ENCODE results near the gene ACTR6.
A peak's percentile ranks its signal among the peaks of the same experiment; 100 is the strongest.
"Not testable (repeated sequence)": the region's sequence is repeated elsewhere in the genome, so short reads cannot be mapped to it uniquely, and the experiment has no call there.

ACTR6 gene

DNA sequence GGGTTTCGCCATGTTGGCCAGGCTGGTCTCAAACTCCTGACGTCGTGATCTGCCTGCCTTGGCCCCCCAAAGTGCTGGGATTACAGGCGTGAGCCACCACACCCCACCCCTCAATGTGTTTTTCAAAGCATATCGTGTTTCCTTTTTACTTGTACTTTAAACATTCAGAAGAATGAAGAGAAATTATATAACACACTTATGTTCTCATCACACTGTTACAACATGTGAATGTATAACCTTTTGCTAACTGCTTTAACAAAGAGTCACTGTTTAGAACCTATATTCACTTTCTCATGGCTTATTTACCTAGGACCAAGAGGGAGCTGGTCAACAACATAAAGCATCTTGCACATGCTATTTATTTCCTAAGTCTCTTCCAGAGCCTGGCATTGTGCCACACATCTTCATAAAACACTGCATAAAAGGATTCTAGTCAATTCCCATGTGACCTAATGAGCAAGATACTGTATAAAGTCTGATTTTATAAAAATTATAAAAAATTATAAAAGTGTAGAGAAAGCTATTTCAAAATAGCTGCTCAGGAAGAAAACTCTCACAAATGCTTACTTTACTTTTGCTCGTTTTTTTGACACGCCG is 16.0 kb upstream of the ACTR6 start:
- DNase-seq (ENCODE audit: low read depth): no peak

DNA sequence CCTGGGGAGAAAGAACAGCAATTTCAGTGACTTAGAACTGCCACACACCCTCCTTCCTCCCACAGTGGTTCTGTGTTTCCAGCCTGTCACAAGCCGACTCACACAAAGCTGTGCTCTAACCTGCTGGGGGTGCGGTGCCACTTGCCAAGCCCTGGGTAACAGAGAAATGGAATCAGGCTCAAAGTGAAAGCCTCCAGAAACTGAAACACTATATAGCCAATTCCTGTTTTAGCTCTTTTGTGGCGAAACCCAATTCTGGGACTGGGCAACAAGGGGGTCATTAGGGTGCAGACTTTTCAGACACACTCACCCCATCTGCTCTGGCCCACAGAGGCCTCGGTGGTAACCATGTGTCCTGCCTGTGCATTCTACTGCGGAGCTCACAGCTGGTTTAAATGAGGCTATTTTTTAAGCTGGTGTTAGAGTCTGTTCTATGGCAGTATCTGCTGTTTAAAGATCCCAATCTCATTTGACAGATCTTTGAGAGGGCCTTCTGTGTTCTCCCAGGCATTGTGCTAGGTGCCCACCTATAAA is 15.2 kb upstream of the ACTR6 start:
- no peak for DNase-seq (ENCODE audit: low read depth)

DNA sequence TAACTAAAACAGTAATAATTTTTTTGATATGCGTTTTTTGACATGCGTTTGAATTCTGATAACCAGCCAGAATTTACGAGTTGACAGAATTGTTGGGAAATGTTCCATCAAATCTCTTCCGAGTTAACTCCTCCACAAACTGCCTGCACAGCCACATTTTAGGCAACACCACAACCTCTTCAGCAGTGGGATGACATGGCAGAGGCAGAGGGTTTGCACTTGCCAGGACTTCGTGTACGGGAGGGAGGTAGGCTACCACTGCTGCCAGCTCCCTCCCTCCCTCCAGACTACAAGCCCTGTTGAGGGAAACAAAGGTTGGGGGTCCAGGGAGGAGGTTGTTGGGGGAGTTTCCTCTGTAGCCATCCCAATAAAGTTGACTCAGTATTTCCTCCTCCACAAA is 14.5 kb upstream of the ACTR6 start:
- no peak for DNase-seq (ENCODE audit: low read depth)

DNA sequence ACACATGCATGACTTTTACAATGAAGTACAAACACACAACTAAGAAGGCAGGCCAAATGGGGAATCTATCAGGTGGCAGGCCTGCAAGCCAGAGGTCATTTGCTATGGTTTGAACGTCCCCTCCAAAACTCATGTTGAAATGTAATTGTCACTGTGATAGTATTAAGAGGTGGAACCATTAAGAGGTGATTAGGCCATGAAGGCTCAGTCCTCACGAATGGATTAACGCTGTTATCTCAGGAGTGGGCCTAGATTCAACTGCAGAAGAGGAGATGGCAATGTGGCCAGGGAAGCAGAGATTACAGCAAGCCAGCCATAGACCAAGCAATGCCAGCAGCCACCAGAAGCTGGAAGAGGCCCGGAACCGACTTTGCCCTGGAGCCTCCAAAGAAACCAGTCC is 13.5 kb upstream of the ACTR6 start:
- DNase-seq (ENCODE audit: low read depth): no peak

DNA sequence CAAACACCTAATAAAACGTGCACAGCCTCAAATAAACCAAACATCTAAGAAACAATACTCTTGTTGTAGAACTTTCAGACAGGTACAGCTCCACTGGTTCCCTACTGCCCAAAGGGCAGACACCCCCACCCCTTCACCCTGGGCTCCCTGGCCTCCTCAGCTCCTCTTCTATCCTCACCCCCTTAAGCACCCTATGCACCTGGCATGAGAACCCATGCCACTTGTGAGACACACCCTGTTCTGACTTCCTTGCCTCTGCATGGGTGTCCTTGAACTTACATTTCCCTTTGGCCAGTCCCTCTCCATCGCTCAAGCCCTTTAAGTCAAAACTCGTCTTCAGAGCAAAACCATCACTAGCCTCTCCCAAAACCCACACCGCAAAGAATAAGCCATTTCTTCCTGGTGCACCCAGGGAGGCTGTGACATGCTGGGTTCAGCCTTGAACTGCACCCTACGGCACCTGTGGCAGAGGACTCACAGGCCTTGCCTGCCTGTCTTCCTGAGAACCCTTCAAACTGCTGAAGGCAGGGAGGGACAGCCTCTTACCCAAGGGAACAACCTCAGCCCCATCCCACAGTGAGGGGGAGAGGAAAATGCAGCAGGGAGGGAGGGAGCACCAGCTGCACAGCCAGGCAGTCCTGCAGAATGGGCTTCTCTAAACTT is 12.6 kb upstream of the ACTR6 start:
- DNase-seq (ENCODE audit: low read depth): no peak

DNA sequence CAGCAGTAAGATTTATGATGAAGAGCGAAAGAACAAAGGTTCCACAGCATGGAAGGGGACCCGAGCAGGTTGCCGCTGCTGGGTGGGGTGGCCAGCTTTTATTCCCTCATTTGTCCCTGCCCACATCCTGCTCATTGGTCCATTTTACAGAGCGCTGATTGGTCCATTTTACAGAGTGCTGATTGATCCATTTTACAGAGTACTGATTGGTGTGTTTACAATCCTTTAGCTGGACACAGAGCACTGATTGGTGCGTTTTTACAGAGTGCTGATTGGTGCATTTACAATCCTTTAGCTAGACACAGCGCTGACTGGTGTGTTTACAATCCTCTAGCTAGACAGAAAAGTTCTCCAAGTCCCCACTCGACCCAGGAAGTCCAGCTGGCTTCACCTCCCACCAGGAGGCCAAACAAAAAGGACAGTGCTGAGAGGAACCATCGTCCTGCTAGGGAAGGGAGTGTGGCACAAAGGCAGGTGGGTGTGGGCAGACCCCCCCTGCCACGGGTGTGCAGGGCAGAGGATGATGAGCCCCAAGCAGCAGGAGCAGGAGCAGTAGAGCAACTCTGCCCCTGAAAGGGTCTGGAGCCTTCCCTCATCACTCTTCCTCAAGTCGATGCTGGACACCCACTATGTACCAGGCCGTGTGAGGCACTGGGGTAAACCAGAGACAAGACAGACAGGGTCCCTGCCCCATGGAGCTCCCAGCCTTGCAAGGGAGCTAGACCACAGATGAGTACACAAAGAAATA is 11.6 kb upstream of the ACTR6 start:
- not testable (repeated sequence) for DNase-seq (ENCODE audit: low read depth)

DNA sequence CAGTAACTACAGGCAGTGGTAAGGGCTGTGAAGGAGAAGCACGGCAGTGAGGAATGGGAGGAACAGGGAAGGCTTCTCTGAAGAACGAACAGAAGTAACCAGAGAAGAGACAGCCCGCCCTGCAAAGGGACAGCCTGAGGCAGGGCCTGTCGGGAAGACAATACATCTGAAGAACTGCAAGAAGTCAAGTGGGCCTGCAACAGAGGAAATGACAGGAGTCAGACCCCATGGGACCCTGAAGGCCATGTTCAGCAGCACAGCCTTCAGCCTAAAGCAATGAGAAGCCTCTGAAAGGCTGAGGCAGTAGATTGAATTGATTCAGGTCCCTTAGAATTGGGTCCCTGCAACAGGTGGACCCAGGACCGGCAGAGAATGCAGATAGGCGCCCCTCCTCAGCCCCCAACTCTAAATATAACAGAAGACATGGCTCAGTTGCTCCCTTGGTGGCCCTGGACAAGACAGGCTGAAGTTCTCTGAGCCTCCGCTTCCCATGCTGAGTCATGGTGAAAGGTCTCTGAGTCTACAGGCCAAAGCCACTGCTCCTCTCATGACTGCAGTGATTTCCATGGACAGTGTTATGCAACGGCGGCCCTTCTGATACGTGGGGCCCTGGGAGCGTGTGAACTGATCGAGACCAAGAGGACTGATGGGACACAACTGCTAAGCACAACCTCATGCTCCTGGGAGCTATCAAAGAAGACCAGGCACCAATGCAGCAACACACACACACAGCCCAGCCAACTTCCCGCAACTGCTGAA is 10.8 kb upstream of the ACTR6 start:
- DNase-seq (ENCODE audit: low read depth): no peak

DNA sequence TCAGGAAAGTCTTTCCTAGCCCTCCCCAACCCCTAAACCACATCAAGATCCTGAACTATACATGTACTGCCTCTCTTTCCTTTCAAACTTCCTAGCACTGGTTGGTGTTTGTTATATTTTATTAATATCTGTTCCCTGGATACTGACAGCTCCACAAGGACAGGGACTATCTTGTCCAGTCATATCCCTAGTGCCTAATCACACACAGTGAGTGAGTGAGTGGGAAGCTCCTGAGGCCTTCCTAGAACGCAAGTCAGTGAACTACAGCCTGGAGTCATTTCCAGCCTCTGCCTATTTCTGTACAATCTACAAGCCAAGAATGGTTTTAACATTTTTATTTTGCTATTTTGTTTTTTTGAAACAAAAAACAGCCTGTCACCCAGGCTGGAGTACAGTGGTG is 7.5 kb upstream of the ACTR6 start:
- DNase-seq (ENCODE audit: low read depth): no peak

DNA sequence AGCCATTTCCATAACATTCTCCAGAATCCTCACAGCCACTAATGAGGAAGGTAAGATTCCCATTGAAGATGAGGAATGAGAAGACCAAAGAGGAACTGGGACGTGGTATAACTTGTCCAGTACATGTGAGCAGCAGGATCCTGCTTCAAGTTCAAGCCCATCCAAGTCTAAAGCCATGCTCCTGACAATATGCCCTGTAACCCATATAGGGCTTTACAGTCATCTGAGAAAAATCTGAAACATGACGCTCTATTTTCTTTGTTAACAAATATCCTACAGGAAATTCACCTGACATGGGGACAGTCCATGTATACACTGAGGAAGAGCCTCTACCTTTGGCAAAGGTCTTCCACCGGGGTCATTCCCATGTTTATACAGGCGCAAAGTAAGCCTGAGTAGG is 3.1 kb upstream of the ACTR6 start:
- no peak for DNase-seq (ENCODE audit: low read depth)

DNA sequence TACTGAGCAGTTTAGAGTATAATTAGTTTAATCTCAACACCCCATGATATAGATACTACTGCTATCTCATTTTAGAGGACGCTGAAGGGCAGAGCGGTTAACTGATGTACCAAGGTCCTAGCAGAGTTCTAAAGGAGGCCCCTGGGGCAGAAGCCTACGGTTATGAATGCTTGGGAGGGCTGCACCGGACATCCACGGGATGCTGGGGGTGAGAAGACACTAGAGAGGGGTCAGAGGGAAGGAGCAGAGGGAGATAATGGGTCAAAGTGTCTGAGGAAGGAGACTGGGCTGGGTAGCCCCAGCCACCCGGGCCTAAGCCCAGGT is 1.6 kb upstream of the ACTR6 start:
- no peak for DNase-seq (ENCODE audit: low read depth)

DNA sequence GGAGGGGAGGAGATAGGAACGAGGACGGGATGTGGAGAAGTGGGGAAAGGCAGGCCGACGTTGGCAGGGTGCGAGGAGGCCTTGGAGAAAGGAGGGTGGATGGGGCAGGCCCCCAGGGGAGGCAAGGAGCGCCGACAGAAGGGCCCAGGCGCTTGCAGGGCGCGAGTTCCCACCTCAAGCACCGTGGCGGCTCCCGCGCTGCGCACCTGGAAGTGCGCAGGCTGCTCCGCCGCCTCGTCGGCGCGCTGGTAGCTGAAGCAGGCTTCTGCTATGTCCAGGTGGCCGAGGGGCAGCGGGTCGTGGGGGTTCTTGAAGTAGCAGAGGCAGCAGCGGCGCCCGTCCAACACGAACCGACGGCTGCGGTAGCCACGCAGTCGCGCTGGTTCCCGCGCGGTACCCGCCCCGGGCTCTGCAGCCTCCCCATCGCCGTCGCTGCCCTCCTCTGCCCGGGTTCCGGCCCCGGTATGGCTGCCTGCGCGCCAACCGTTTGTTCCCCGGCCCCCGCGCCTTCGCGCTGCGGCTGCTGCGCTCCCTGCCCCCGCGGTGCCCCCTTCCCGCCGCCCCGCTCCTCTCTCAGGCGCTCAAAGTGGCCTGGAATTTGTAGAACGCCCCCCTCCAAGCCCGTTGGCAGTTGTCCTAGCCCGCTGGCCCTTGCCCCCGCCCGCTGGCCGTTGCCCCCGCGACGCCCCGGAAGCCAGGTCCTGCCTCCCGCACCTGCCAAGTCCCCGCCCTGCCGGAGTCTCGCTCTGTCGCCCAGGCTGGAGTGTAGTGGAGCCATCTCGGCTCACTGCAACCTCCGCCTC is 1.1 kb upstream of the ACTR6 start:
- peak; percentile 55 for DNase-seq (ENCODE audit: low read depth)

DNA sequence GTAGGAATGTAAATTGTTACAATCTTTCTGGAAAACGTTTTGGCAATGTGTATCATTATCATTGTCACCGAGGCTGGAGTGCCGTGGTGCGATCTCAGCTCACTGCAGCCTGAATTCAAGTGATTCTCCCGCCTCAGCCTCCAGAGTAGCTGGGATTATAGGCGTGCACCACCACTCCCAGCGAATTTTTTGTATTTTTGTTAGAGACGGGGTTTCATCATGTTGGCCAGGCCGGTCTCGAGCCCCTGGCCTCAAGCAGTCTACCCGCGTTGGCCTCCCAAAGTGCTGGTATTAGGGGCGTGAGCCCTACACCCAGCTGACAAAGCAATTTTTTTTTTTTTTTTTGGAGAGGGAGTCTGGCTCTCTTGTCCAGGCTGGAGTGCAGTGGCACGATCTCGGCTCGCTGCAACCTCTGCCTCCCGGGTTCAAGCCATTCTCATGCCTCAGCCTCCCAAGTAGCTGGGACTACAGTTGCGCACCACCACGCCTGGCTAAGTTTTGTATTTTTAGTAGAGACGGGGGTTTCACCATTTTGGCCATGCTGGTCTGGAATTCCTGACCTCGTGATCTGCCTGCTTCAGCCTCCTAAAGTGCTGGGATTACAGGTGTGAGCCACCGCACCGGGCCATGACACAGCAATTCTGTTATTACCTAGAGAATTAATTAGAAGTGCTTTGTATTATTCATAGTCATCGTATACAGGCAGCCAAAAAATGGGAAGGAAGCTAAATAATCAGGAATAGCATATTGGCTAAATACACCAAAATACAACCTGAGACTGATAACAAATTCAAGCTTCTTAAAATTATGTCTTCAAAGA is 1.2 kb downstream of the ACTR6 start:
- DNase-seq (ENCODE audit: low read depth): no peak

DNA sequence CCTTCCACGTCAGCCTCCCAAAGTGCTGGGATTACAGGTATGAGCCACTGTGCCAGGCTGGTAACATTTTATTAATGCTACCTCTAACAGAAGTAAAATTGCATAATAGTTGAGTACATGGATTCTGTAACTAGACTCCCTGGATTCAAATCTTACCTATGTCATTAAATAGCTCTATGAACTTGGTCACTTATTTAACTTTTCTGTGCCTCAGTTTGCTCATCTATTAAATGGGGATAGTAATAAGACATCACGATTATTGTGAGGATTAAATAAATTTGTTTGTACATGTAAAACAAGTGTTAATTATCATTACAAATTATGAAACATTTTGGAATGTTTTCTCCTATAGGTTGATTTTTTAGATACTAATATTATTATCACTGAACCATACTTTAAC is 6.7 kb downstream of the ACTR6 start:
- DNase-seq (ENCODE audit: low read depth): no peak

DNA sequence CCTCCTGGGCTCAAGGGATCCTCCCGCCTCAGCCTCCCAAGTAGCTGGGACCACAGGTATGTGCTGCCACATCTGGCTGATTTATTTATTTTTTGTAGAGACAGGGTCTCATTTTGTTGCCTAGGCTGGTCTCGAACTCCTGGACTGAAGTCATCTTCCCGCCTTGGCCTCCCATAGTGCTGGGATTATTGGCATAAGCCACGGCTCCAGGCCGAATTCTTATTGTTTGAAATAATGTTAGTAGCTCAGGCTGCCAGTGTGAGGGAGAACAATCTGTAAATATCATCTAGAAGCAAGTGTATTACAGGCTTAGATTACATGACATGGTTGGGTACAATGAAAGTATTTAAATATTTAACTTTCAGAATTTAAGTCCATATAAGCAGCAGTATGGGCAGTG is 8.2 kb downstream of the ACTR6 start:
- no peak for DNase-seq (ENCODE audit: low read depth)

DNA sequence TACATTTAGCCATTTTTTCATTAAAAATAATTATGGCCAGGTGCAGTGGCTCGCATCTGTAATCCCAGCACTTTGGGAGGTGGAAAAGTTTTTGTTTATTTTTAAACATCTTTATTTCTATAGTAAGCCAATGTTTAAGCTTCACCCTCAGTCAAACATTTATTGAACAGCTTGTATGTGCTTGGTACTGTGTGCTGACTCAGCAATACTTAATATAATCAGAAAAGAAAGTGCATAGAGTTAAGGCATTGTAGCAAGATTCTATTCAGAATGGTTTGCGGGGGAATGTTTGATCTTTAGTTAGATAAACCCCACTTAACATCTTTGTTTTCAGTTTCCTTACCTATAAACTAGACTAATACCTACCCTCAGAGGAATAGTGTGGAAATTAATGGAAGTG is 11.1 kb downstream of the ACTR6 start:
- DNase-seq (ENCODE audit: low read depth): no peak

DNA sequence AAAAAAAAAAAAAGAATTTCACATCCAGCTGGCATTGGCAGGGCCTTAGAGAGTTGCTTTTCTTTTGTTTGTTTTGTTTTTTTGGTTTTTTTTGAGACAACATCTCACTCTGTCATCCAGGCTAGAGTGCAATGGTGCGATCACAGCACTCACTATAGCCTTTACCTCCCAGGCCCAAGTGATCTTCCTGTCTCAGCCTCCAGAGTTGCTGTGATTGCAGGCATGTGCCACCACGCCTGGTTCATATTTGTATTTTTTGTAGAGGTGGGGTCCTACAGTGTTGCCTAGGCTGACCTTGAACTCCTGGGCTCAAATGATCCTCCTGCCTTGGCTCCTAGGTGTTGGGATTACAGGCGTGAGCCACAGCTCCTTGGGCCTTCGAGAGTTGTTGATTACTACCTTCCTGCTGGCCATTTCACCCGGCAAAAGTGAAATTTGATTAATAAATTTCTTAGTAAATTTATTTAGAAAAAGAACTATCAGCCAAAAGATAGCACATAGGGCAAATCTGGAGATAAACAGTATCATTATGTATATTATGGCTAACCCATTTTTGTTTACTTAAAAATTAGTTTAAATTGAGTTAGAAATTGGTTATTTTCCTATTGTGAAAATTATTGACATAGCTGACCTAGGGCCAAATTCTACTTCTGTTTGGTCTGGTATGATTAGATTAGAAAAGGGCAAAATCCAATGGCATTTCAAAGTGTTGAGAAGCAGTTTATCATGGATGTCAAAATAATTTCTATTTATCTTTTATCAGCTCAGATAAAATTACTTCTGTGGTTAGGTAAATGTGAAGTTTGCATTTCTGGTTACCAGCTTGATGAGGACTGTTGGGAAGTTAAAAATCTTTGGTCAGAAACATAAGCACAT is 12.6 kb downstream of the ACTR6 start:
- no peak for DNase-seq (ENCODE audit: low read depth)

DNA sequence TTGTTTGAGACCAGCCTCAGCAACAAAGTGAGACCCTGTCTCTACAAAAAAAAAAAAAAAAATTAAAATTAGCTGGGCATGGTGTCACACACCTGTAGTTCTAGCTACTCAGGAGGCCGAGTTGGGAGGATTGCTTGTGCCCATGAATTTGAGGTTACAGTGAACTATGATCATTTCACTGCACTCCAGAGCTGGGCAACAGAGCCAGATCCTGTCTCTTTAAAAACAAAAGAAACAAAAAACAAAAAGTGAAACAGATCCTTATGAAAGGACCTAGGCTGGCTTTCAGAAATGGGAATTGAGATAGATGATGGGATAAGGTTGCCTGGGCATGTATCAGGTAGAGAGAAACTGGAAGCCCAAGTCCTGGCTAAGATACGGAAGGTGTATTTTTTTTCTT is 13.9 kb downstream of the ACTR6 start:
- no peak for DNase-seq (ENCODE audit: low read depth)

DNA sequence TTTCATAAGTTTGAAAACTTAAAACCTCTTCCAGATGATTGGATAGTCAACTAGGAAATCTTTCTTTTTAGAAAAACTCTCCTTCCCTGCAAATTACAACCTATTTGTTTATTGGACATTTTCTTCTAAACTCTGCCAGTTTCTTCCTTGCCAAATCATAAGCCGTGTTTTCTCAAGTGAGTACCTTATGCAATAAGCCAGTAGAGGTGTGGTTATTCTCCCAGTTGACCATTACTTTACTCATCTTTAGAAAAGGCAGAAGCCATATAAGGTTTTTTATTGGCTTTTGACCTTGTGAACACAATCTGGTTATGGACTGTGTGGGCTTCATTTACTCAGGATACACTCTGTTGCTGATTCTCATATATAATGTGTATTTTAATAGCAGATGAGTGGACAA is 14.6 kb downstream of the ACTR6 start:
- no peak for DNase-seq (ENCODE audit: low read depth)

DNA sequence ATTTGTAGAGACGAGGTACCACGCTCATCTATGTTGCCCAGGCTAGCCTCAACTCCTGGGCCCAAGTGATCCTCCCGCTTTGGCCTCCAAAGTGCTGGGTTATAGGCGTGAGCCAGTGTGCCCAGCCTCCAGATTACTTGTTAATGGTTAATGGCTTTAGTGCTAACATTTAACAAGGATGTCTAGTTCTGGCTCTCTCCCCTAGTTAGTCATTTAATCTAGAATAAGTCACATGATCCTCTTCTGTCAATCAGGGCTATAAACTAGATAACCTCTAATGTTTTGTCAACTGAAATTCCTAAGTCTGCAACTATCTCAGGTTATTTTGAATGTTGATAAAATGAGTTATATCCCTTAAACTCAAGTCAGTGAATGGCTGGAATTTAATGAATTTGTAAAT is 15.7 kb downstream of the ACTR6 start:
- no peak for DNase-seq (ENCODE audit: low read depth)

Data from stimulated activated CD4-positive, alpha-beta T cell treated with anti-CD3 and anti-CD28 coated beads, Interleukin-2, amount 100 ng/mL, for 4 hours (primary cell).